ENCODE results near the gene COG5. TPM values are rescaled to one million over a fixed set of nuclear protein-coding genes. Genes with fewer than 3 reads are reported as not detected.

COG5 gene
- total RNA-seq, 6 experiments from 2014 or later = 13.9 to 21.3 (median 15.5) TPM

DNA sequence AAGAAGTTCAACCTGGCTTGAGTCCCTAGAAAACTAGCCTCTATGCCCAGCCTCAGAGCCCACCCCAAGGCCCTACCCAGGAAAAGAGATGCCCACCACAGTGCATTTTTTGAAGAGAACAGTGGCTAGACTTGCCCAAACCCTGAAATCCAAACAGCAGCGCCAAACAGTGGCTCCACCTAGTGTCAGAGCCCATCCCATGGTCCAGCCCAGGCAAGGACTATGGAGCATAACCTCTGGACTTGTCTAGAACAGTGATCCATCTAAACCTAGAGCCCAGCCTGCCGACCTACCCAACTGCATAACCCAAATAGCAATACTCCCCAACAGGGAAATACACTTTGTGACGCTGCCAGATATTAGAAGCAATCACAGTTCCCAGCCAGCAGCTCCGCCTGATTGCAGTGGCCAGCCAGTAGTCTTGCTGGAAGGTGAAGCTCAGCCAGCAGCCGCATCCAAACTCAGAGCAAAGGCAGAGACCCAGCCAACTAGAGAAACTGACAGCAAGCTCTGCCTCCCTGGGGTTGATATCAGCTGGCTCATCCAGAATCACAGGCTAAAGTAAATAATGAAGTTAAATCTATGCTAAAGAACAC is 350.4 kb downstream of the COG5 start:
- WGBS (ENCODE audit: insufficient coverage, low coverage, low lambda C conversion rate, missing lambda C conversion rate) = no CpG with 5 or more reads among the region's 5 CpGs
- H3K36me3 ChIP-seq = no peaks in the 10 kb centered on the region
- H3K4me3 ChIP-seq = no peak overlapping the region
- H3K27me3 ChIP-seq = no peaks in the 10 kb centered on the region
- H3K4me1 ChIP-seq = no peaks in the 10 kb centered on the region
- ATAC-seq (no peak), DNase-seq (no peak)
- intact Hi-C loops (cut with DNase I) = no loop called here
- no peak for TF ChIP-seq POLR2A (IDR thresholded peaks at IDR 0.05)
- TF ChIP-seq, protein P1, sequence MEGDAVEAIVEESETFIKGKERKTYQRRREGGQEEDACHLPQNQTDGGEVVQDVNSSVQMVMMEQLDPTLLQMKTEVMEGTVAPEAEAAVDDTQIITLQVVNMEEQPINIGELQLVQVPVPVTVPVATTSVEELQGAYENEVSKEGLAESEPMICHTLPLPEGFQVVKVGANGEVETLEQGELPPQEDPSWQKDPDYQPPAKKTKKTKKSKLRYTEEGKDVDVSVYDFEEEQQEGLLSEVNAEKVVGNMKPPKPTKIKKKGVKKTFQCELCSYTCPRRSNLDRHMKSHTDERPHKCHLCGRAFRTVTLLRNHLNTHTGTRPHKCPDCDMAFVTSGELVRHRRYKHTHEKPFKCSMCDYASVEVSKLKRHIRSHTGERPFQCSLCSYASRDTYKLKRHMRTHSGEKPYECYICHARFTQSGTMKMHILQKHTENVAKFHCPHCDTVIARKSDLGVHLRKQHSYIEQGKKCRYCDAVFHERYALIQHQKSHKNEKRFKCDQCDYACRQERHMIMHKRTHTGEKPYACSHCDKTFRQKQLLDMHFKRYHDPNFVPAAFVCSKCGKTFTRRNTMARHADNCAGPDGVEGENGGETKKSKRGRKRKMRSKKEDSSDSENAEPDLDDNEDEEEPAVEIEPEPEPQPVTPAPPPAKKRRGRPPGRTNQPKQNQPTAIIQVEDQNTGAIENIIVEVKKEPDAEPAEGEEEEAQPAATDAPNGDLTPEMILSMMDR (IDR thresholded peaks at IDR 0.05) = no peak
- H3K9me3 ChIP-seq = no peaks in the 10 kb centered on the region
- no peak overlapping the region for H3K27ac ChIP-seq

DNA sequence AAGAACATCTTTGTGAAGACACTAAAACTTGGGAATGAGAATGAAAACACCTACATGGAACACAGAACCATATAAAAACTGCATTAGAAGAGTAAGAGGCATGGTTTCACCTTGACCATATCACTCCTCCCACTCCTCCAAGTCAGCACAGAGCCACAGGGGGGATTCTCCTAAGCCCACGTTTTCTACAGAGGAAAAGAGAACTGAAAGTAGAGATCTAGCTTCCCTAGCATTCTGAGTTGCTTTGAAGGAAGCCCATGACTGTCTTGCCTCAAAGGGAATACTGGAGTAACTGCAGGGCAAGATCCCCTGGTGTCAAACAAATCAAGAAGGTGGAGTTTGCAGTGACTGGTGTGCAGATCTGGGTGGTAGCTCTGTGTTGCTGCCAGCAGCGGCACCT is 351.0 kb downstream of the COG5 start:
- no peak for ATAC-seq
- H3K4me3 ChIP-seq = no peak overlapping the region
- no peak overlapping the region for H3K27ac ChIP-seq
- H3K36me3 ChIP-seq = no peaks in the 10 kb centered on the region
- no peak for DNase-seq
- H3K27me3 ChIP-seq = no peaks in the 10 kb centered on the region
- intact Hi-C loops (cut with DNase I) = no loop called here
- 83% methylated on average over 2 of the region's 2 CpGs for WGBS (ENCODE audit: insufficient coverage, low coverage, low lambda C conversion rate, missing lambda C conversion rate)
- no peaks in the 10 kb centered on the region for H3K4me1 ChIP-seq
- TF ChIP-seq, protein P1 (IDR thresholded peaks at IDR 0.05) = no peak
- no peak for TF ChIP-seq POLR2A (IDR thresholded peaks at IDR 0.05)
- no peaks in the 10 kb centered on the region for H3K9me3 ChIP-seq

DNA sequence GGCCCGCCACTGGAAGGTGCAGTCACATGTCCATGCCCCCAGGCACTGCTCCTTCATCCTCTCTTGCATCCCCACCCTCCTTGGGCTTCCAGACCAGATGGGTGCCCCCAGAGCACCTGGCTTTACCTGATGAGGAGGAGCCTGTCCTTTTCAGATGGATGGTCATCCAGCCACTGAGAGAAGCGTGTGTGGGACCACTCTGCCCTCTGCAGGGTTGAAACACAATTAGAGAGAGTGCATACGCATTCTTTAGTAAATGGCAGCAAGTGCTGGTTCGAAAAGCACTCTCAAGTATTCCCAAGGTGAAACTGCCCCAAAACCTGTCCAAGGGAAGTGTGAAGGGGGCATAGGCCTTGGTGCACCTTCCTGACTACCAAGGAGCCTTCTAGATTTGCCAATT is 353.3 kb downstream of the COG5 start:
- Histone ChIP-seq H3K27ac (no peak overlapping the region), H3K27me3 (no peaks in the 10 kb centered on the region), H3K9me3 (no peaks in the 10 kb centered on the region), H3K4me3 (no peak overlapping the region), H3K4me1 (no peaks in the 10 kb centered on the region), H3K36me3 (peaks cover 0 to 5% (median 2%) of the 10 kb centered on the region in 4 donors)
- 92% methylated on average over 3 of the region's 4 CpGs for WGBS (ENCODE audit: insufficient coverage, low coverage, low lambda C conversion rate, missing lambda C conversion rate)
- no peak for DNase-seq
- no peak for ATAC-seq
- intact Hi-C loops (cut with DNase I) = no loop called here
- TF ChIP-seq, protein P1 (IDR thresholded peaks at IDR 0.05) = no peak
- TF ChIP-seq POLR2A (IDR thresholded peaks at IDR 0.05) = no peak

DNA sequence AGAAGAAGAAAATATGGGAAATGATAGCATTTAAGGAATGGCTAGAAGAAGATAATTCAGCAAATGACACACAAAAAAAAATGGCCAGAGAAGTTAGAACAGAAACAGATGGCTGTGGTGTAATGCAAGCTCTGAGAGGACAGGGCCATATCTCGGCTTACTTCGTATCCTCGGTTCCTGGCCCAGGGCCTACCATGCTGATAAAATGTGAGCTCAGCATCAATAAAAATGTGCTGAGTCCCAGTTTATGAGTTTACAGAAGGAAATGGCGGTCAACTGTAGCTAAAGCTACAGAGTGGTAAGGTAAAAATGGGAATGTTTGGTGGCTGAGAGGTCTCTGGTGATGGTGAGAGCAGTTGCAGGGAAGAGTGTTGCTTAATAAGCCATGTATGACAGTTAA is 354.2 kb downstream of the COG5 start:
- Histone ChIP-seq H3K9me3 (no peaks in the 10 kb centered on the region), H3K27me3 (no peaks in the 10 kb centered on the region), H3K27ac (no peak overlapping the region), H3K36me3 (peaks cover 0 to 11% (median 2%) of the 10 kb centered on the region in 4 donors), H3K4me1 (no peaks in the 10 kb centered on the region), H3K4me3 (no peak overlapping the region)
- no peak for TF ChIP-seq POLR2A (IDR thresholded peaks at IDR 0.05)
- TF ChIP-seq, protein P1 (IDR thresholded peaks at IDR 0.05) = no peak
- intact Hi-C loops (cut with DNase I) = no loop called here
- DNase-seq (no peak), ATAC-seq (no peak)
- 58% methylated on average over 3 of the region's 4 CpGs for WGBS (ENCODE audit: insufficient coverage, low coverage, low lambda C conversion rate, missing lambda C conversion rate)

Data from right lobe of liver (tissue), 6 donors.